Myocyte (in vitro differentiated cells): ENCODE measurements around the gene TMEM164. TPM values are rescaled to one million over a fixed set of nuclear protein-coding genes. Genes with fewer than 3 reads are reported as not detected.

Source experiments
- DNase-seq: peaks from one replicate; pipeline ENCODE4 v3.0.0-alpha.2; 2012; ENCODE audit warnings: low read depth
- total RNA-seq: library from RNA; depleted of rRNA; stranded (reverse); fragments of >200 nt; gene quantifications from 2 replicates; pipeline ENCODE4 v1.2.3, GENCODE V29; 2014

Gene TMEM164
- total RNA-seq, 1 donor from 2014 or later, result 21.6 TPM

GRCh38 chrX:110003167-110004156 is 548 bp downstream of the TMEM164 start:
- peak; percentile 33 for DNase-seq

- DNase-seq, result no peak
Observed at GRCh38 chrX:110004215-110004614, 1.3 kb downstream of the TMEM164 start.

GRCh38 chrX:110004731-110005369 is 1.9 kb downstream of the TMEM164 start:
- DNase-seq, result no peak

- no peak for DNase-seq
Observed at GRCh38 chrX:110006161-110006560, 3.2 kb downstream of the TMEM164 start.

GRCh38 chrX:110006821-110007375 is 4.0 kb downstream of the TMEM164 start:
- DNase-seq, result no peak

- no peak for DNase-seq
Observed at GRCh38 chrX:110008011-110008635, 5.2 kb downstream of the TMEM164 start.

GRCh38 chrX:110012818-110013485 is 10.0 kb downstream of the TMEM164 start:
- no peak for DNase-seq

GRCh38 chrX:110013968-110014367 is 11.1 kb downstream of the TMEM164 start:
- DNase-seq, result no peak

- DNase-seq, result no peak
Observed at GRCh38 chrX:110015032-110015431, 12.1 kb downstream of the TMEM164 start.

GRCh38 chrX:110015915-110016314 is 13.0 kb downstream of the TMEM164 start:
- peak; percentile 37 for DNase-seq

GRCh38 chrX:110020536-110020935 is 17.6 kb downstream of the TMEM164 start:
- DNase-seq, result no peak

- peak; percentile 47 for DNase-seq
Observed at GRCh38 chrX:110021258-110022022, 18.5 kb downstream of the TMEM164 start.

- DNase-seq, result no peak
Observed at GRCh38 chrX:110022599-110023448, 19.9 kb downstream of the TMEM164 start.

GRCh38 chrX:110025395-110025794 is 22.5 kb downstream of the TMEM164 start:
- no peak for DNase-seq

GRCh38 chrX:110026099-110026844 is 23.4 kb downstream of the TMEM164 start:
- no peak for DNase-seq

GRCh38 chrX:110032534-110033147 is 29.7 kb downstream of the TMEM164 start:
- DNase-seq, result no peak

GRCh38 chrX:110034036-110034435 is 31.1 kb downstream of the TMEM164 start:
- no peak for DNase-seq
